A673 (cell line): ENCODE results near the gene STRIP1. TPM values are rescaled to one million over a fixed set of nuclear protein-coding genes. Genes with fewer than 3 reads are reported as not detected.
"Not testable (repeated sequence)": the region's sequence is repeated elsewhere in the genome, so short reads cannot be mapped to it uniquely, and the experiment has no call there.

Source experiments
- BruUV-seq: library from RNA; stranded (reverse); fragments of 400-500 nt; replicated peaks from 2 replicates; lab custom pipeline; 2021; lab: Mats Ljungman, UMichigan
- CTCF ChIA-PET: fragments of 300-600 bp; sonication (Branson Sonifier 250); formaldehyde crosslinking; loops from one replicate; lab custom pipeline; 2022; ENCODE audit warnings: antibody characterized with exemption; lab: Charles Lee
- POLR2A ChIA-PET: fragments of 300-600 bp; sonication (Branson Sonifier 250); formaldehyde crosslinking; loops from one replicate; lab custom pipeline; 2022; ENCODE audit warnings: antibody characterized with exemption; ENCODE audit not compliant: low non-redundant PET; lab: Charles Lee
- DNase-seq: peaks from one replicate; pipeline ENCODE4 v3.0.0-alpha.2; 2015; ENCODE audit warnings: low spot score
- H3K27ac ChIP-seq: fragments of 200-600 bp; sonication (generic); 2 replicates; pipeline ENCODE4 v1.5.1; 2016; ENCODE audit warnings: mixed run types, low read depth, mild to moderate bottlenecking, mixed read lengths, antibody characterized with exemption, low read length; ENCODE audit not compliant: poor library complexity, severe bottlenecking
- H3K27me3 ChIP-seq: fragments of 200-600 bp; sonication (generic); replicated peaks from 2 replicates; pipeline ENCODE4 v1.6.1; 2017; ENCODE audit warnings: mixed run types, low read depth, mild to moderate bottlenecking, mixed read lengths, antibody characterized with exemption, low read length; ENCODE audit not compliant: insufficient read depth, poor library complexity
- H3K36me3 ChIP-seq: fragments of 200-600 bp; sonication (generic); 2 replicates; pipeline ENCODE4 v1.6.1; 2016; ENCODE audit warnings: mixed run types, mild to moderate bottlenecking, mixed read lengths, antibody characterized with exemption, low read length; ENCODE audit not compliant: insufficient read depth, poor library complexity, severe bottlenecking
- H3K4me1 ChIP-seq: fragments of 200-600 bp; sonication (generic); 2 replicates; pipeline ENCODE4 v1.6.1; 2017; ENCODE audit warnings: mixed run types, mild to moderate bottlenecking, mixed read lengths, antibody characterized with exemption, low read length; ENCODE audit not compliant: insufficient read depth, poor library complexity, severe bottlenecking
- H3K4me3 ChIP-seq: fragments of 200-600 bp; sonication (generic); 2 replicates; pipeline ENCODE4 v1.5.1; 2016; ENCODE audit warnings: low read depth, mixed run types, mild to moderate bottlenecking, mixed read lengths, low read length; ENCODE audit not compliant: poor library complexity, severe bottlenecking
- H3K9me3 ChIP-seq: fragments of 200-600 bp; sonication (generic); 2 replicates; pipeline ENCODE4 v1.6.1; 2016; ENCODE audit warnings: mixed run types, low read depth, mild to moderate bottlenecking, mixed read lengths, antibody characterized with exemption, low read length; ENCODE audit not compliant: poor library complexity, severe bottlenecking
- CTCF ChIP-seq: fragments of 300-800, 200-600 bp; sonication (generic); conservative IDR thresholded peaks from 2 replicates; pipeline ENCODE4 v1.5.1; 2017; ENCODE audit warnings: low read depth, mild to moderate bottlenecking, antibody characterized with exemption, low read length, moderate library complexity, mixed read lengths
- EZH2 ChIP-seq: fragments of 200-600 bp; sonication (generic); IDR thresholded peaks from 2 replicates; pipeline ENCODE4 v1.6.1; 2017; ENCODE audit warnings: borderline replicate concordance, low read depth, mild to moderate bottlenecking, mixed read lengths, antibody characterized with exemption, low read length; ENCODE audit not compliant: poor library complexity, severe bottlenecking
- intact Hi-C: fragments of 100-400 bp; cut with micrococcal nuclease; formaldehyde crosslinking; loops from one replicate; pipeline ENCODE4 v1.10.0; 2022; ENCODE audit not compliant: unreplicated experiment
- total RNA-seq: library from RNA; stranded (reverse); gene quantifications from 2 replicates; pipeline ENCODE4 v1.2.3, GENCODE V29; 2021

Gene STRIP1
- total RNA-seq, 1 experiment from 2014 or later: 57.7 TPM

GRCh38 chr1:110024613-110025012, 9.8 kb upstream of the STRIP1 start:
- no TSS peak for BruUV-seq
- no peaks in the 10 kb centered on the region for H3K27me3 ChIP-seq
- intact Hi-C loops: no loop called here
- H3K9me3 ChIP-seq: no peaks in the 10 kb centered on the region
- no peak overlapping the region for H3K27ac ChIP-seq
- TF ChIP-seq EZH2: no peak
- TF ChIP-seq CTCF: no peak
- no peak for DNase-seq
- H3K36me3 ChIP-seq: peaks cover 51% of the 10 kb centered on the region
- ChIA-PET CTCF (no interaction called here), POLR2A (no interaction called here)
- H3K4me1 ChIP-seq: no peaks in the 10 kb centered on the region
- H3K4me3 ChIP-seq: no peak overlapping the region

GRCh38 chr1:110030687-110031086, 3.7 kb upstream of the STRIP1 start:
- H3K27me3 ChIP-seq, H3K4me3 ChIP-seq, POLR2A ChIA-PET, H3K9me3 ChIP-seq, BruUV-seq, intact Hi-C loops, H3K27ac ChIP-seq, DNase-seq, H3K36me3 ChIP-seq, H3K4me1 ChIP-seq: not testable (repeated sequence)
- CTCF ChIA-PET: interaction anchor here (1.0 to 1.5 kb wide), 2 partner anchors 75 to 465 kb away, joined by 3 to 7 read pairs; no protein-coding TSS in a partner anchor

GRCh38 chr1:110032327-110032726, 2.1 kb upstream of the STRIP1 start:
- TF ChIP-seq CTCF: no peak
- no peak for TF ChIP-seq EZH2
- Histone ChIP-seq H3K9me3 (no peaks in the 10 kb centered on the region), H3K4me3 (no peak overlapping the region), H3K36me3 (no peaks in the 10 kb centered on the region), H3K4me1 (peaks cover 8% of the 10 kb centered on the region), H3K27ac (no peak overlapping the region), H3K27me3 (no peaks in the 10 kb centered on the region)
- ChIA-PET CTCF (interaction anchor here (0.7 kb wide), 1 partner anchor 48 kb away, joined by 6 read pairs; the partner anchor contains the start of gene AHCYL1), POLR2A (interaction anchor here (0.5 kb wide), 1 partner anchor 13 kb away, joined by 4 read pairs; no protein-coding TSS in a partner anchor)
- BruUV-seq: no TSS peak
- intact Hi-C loops: no loop called here
- no peak for DNase-seq

- POLR2A ChIA-PET: no interaction called here
- H3K27ac ChIP-seq: no peak overlapping the region
- H3K27me3 ChIP-seq: no peaks in the 10 kb centered on the region
- peaks cover 5% of the 10 kb centered on the region for H3K36me3 ChIP-seq
- intact Hi-C loops: no loop called here
- no peak overlapping the region for H3K4me3 ChIP-seq
- TF ChIP-seq CTCF (no peak), EZH2 (no peak)
- CTCF ChIA-PET: no interaction called here
- H3K4me1 ChIP-seq: peaks cover 8% of the 10 kb centered on the region
- no peak for DNase-seq
- no peaks in the 10 kb centered on the region for H3K9me3 ChIP-seq
- BruUV-seq: no TSS peak
Observed at GRCh38 chr1:110033421-110033820, 1.0 kb upstream of the STRIP1 start.
